HG03432 (cell line): ENCODE measurements around the gene IL1RAPL2.
"Not testable (repeated sequence)": the region's sequence is repeated elsewhere in the genome, so short reads cannot be mapped to it uniquely, and the experiment has no call there.

Source experiments
- ATAC-seq: cut with Tn5 transposase; IDR thresholded peaks from one replicate; pipeline ENCODE4 v1.9.1; 2021; ENCODE audit warnings: mild to moderate bottlenecking, moderate library complexity; ENCODE audit not compliant: unreplicated experiment

Gene IL1RAPL2

GRCh38 chrX:104669063-104669462, 103.1 kb downstream of the IL1RAPL2 start:
- no peak for ATAC-seq

GRCh38 chrX:104670051-104670450, 104.1 kb downstream of the IL1RAPL2 start:
- no peak for ATAC-seq

GRCh38 chrX:104677517-104677916, 111.5 kb downstream of the IL1RAPL2 start:
- not testable (repeated sequence) for ATAC-seq

- no peak for ATAC-seq
Measured at GRCh38 chrX:104679175-104679574, 113.2 kb downstream of the IL1RAPL2 start.

- ATAC-seq, result no peak
Measured at GRCh38 chrX:104681214-104681613, 115.2 kb downstream of the IL1RAPL2 start.

GRCh38 chrX:104684077-104684476, 118.1 kb downstream of the IL1RAPL2 start:
- ATAC-seq, result no peak

GRCh38 chrX:104695593-104695992, 129.6 kb downstream of the IL1RAPL2 start:
- ATAC-seq, result peak; percentile 77

GRCh38 chrX:104696667-104697066, 130.7 kb downstream of the IL1RAPL2 start:
- ATAC-seq, result no peak

- peak; percentile 68 for ATAC-seq
Measured at GRCh38 chrX:104697294-104697693, 131.3 kb downstream of the IL1RAPL2 start.

GRCh38 chrX:104707042-104707441, 141.0 kb downstream of the IL1RAPL2 start:
- no peak for ATAC-seq

GRCh38 chrX:104707572-104707971, 141.6 kb downstream of the IL1RAPL2 start:
- ATAC-seq, result no peak

- ATAC-seq, result no peak
Measured at GRCh38 chrX:104712515-104712914, 146.5 kb downstream of the IL1RAPL2 start.

GRCh38 chrX:104721854-104722253, 155.9 kb downstream of the IL1RAPL2 start:
- no peak for ATAC-seq

GRCh38 chrX:104728456-104728855, 162.5 kb downstream of the IL1RAPL2 start:
- no peak for ATAC-seq

GRCh38 chrX:104742355-104742754, 176.4 kb downstream of the IL1RAPL2 start:
- ATAC-seq, result no peak

- ATAC-seq, result no peak
Measured at GRCh38 chrX:104745152-104745551, 179.2 kb downstream of the IL1RAPL2 start.

- no peak for ATAC-seq
Measured at GRCh38 chrX:104749951-104750610, 184.1 kb downstream of the IL1RAPL2 start.

- ATAC-seq, result no peak
Measured at GRCh38 chrX:104762641-104763040, 196.6 kb downstream of the IL1RAPL2 start.

- no peak for ATAC-seq
Measured at GRCh38 chrX:104789784-104790183, 223.8 kb downstream of the IL1RAPL2 start.

GRCh38 chrX:104795804-104796203, 229.8 kb downstream of the IL1RAPL2 start:
- no peak for ATAC-seq

GRCh38 chrX:104803219-104803618, 237.2 kb downstream of the IL1RAPL2 start:
- no peak for ATAC-seq

GRCh38 chrX:104806346-104806745, 240.3 kb downstream of the IL1RAPL2 start:
- no peak for ATAC-seq

GRCh38 chrX:104833401-104833800, 267.4 kb downstream of the IL1RAPL2 start:
- ATAC-seq, result no peak
